Mesodermal cell (in vitro differentiated cells): ENCODE results near the gene PGA5.
"Not testable (repeated sequence)": the region's sequence is repeated elsewhere in the genome, so short reads cannot be mapped to it uniquely, and the experiment has no call there.

Source experiments
- H3K27ac ChIP-seq: 2 replicates; pipeline ENCODE4 v1.7.0; 2013; ENCODE audit warnings: mild to moderate bottlenecking, low read depth, low read length, moderate library complexity; ENCODE audit not compliant: severe bottlenecking
- H3K36me3 ChIP-seq: 2 replicates; pipeline ENCODE4 v1.7.1; 2013; ENCODE audit warnings: mild to moderate bottlenecking, low read length, moderate library complexity; ENCODE audit not compliant: control insufficient read depth, insufficient read depth
- H3K4me1 ChIP-seq: one replicate; pipeline ENCODE4 v1.7.1; 2013; ENCODE audit warnings: mild to moderate bottlenecking, low read length; ENCODE audit not compliant: insufficient read depth, control insufficient read depth, poor library complexity, severe bottlenecking
- H3K4me3 ChIP-seq: 2 replicates; pipeline ENCODE4 v1.7.0; 2013; ENCODE audit warnings: low read length, control low read depth, mild to moderate bottlenecking; ENCODE audit not compliant: insufficient read depth, poor library complexity, severe bottlenecking; ENCODE audit errors: extremely low read depth
- H3K9me3 ChIP-seq: 2 replicates; pipeline ENCODE4 v1.7.1; 2013; ENCODE audit warnings: mild to moderate bottlenecking, low read length, moderate library complexity; ENCODE audit not compliant: control insufficient read depth
- WGBS, 2 experiments: methylation state at CpG; one replicate each; pipeline ENCODE4 v1.1.5; 2013; ENCODE audit warnings: missing lambda C conversion rate in 2 of 2; ENCODE audit not compliant: insufficient coverage in 2 of 2; 5-methylcytosine and 5-hydroxymethylcytosine counted together

Gene PGA5

GRCh38 chr11:61204502-61205059, 36.4 kb upstream of the PGA5 start:
- not testable (repeated sequence) for H3K4me1 ChIP-seq, H3K27ac ChIP-seq, H3K36me3 ChIP-seq, H3K4me3 ChIP-seq, H3K9me3 ChIP-seq
- 77 to 83% methylated on average over 9 to 10 of the region's 14 CpGs for WGBS, 2 experiments

- H3K36me3 ChIP-seq, H3K4me1 ChIP-seq, H3K27ac ChIP-seq, H3K9me3 ChIP-seq, H3K4me3 ChIP-seq: not testable (repeated sequence)
- WGBS, 2 experiments, result no CpG with 5 or more reads among the region's 9 CpGs
Measured at GRCh38 chr11:61207636-61208310, 33.2 kb upstream of the PGA5 start.

GRCh38 chr11:61210629-61211028, 30.3 kb upstream of the PGA5 start:
- WGBS, 2 experiments, result no CpG with 5 or more reads among the region's 6 CpGs

GRCh38 chr11:61211327-61211952, 29.5 kb upstream of the PGA5 start:
- H3K4me1 ChIP-seq, H3K4me3 ChIP-seq, H3K36me3 ChIP-seq, H3K9me3 ChIP-seq, H3K27ac ChIP-seq: not testable (repeated sequence)
- 92% methylated on average over 2 of the region's 10 CpGs; no CpG with 5 or more reads in 1 of the 2 experiments for WGBS, 2 experiments

More at GRCh38 chr11:61210629-61211028, 30.3 kb upstream of the PGA5 start:
- not testable (repeated sequence) for H3K4me3 ChIP-seq, H3K9me3 ChIP-seq, H3K36me3 ChIP-seq, H3K4me1 ChIP-seq, H3K27ac ChIP-seq

- H3K36me3 ChIP-seq, H3K27ac ChIP-seq, H3K4me3 ChIP-seq, H3K9me3 ChIP-seq, H3K4me1 ChIP-seq: not testable (repeated sequence)
- no CpG with 5 or more reads among the region's 15 CpGs for whole genome bisulfite sequencing, 2 experiments
Measured at GRCh38 chr11:61212202-61212601, 28.8 kb upstream of the PGA5 start.

- not testable (repeated sequence) for H3K27ac ChIP-seq, H3K4me3 ChIP-seq, H3K36me3 ChIP-seq, H3K4me1 ChIP-seq, H3K9me3 ChIP-seq
- WGBS, 2 experiments, result no CpG with 5 or more reads among the region's 3 CpGs
Measured at GRCh38 chr11:61213711-61214324, 27.2 kb upstream of the PGA5 start.

GRCh38 chr11:61218306-61218705, 22.7 kb upstream of the PGA5 start:
- H3K27ac ChIP-seq, H3K36me3 ChIP-seq, H3K4me3 ChIP-seq, H3K9me3 ChIP-seq, H3K4me1 ChIP-seq: not testable (repeated sequence)
- no CpG with 5 or more reads among the region's 4 CpGs for WGBS, 2 experiments

GRCh38 chr11:61219016-61219415, 22.0 kb upstream of the PGA5 start:
- H3K4me1 ChIP-seq, H3K36me3 ChIP-seq, H3K4me3 ChIP-seq, H3K9me3 ChIP-seq, H3K27ac ChIP-seq: not testable (repeated sequence)
- WGBS, 2 experiments, result 100% methylated on average over 2 of the region's 5 CpGs; no CpG with 5 or more reads in 1 of the 2 experiments

- no CpG with 5 or more reads among the region's 8 CpGs for WGBS, 2 experiments
- not testable (repeated sequence) for H3K27ac ChIP-seq, H3K9me3 ChIP-seq, H3K4me1 ChIP-seq, H3K36me3 ChIP-seq, H3K4me3 ChIP-seq
Measured at GRCh38 chr11:61222047-61222446, 18.9 kb upstream of the PGA5 start, which contains the start of gene PGA4. Gene PGA4, plus strand, starts transcription at chr11:61222347. Its CDS starts 54 bp downstream, at chr11:61222401.

GRCh38 chr11:61222692-61223091, 18.3 kb upstream of the PGA5 start:
- not testable (repeated sequence) for H3K36me3 ChIP-seq, H3K9me3 ChIP-seq, H3K27ac ChIP-seq, H3K4me1 ChIP-seq, H3K4me3 ChIP-seq
- no CpG with 5 or more reads among the region's 5 CpGs for WGBS, 2 experiments
